ENCODE results near the gene IL12B. TPM values are rescaled to one million over a fixed set of nuclear protein-coding genes. Genes with fewer than 3 reads are reported as not detected.
A peak's percentile ranks its signal among the peaks of the same experiment; 100 is the strongest.
"Not testable (repeated sequence)": the region's sequence is repeated elsewhere in the genome, so short reads cannot be mapped to it uniquely, and the experiment has no call there.

Gene IL12B
- total RNA-seq, 1 experiment from 2014 or later = not detected

DNA sequence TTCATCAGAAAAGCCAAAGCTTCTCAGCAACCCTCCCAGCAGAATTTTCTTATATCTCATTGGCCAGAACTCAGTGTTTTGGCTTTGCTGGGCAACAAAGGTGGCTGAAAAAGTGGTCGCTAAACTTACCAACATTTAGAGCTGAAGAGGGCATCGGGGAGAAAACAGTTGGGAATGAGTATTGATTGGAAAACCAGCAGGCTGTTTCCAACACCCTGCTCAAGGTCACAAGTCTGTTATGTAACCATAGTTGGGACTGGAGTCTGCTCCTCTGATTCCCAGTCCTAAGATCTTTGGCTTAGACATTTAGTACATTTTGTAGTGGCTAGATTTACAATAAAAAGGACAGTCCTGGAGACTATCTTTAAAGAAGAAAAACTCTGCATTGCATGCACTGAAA is 17.1 kb downstream of the IL12B start:
- DNase-seq = no peak
- no peaks in the 10 kb centered on the region for H3K27me3 ChIP-seq
- no peaks in the 10 kb centered on the region for H3K9me3 ChIP-seq
- H3K36me3 ChIP-seq = no peaks in the 10 kb centered on the region
- H3K4me3 ChIP-seq = no peak overlapping the region

DNA sequence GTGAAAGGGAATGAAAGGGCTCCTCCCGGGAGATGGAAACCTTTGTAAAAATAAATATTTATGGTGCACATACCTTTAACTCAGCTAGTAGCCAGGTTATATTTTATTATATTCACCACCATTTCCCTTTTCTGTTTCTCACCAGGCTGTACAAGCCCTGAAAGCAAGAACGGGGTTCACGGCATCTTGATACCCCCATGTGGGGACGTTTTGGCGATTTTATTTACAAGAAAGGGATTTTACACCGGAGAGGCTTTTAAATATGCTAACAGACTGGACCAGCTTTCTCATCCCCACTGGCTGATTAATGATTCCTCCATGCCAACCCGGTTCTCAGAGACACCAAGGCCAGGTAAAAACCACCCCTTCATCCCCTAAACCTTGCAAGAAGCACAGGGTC is 19.2 kb downstream of the IL12B start:
- Histone ChIP-seq H3K27me3 (no peaks in the 10 kb centered on the region), H3K4me3 (no peak overlapping the region), H3K36me3 (no peaks in the 10 kb centered on the region), H3K9me3 (no peaks in the 10 kb centered on the region)
- DNase-seq = no peak

DNA sequence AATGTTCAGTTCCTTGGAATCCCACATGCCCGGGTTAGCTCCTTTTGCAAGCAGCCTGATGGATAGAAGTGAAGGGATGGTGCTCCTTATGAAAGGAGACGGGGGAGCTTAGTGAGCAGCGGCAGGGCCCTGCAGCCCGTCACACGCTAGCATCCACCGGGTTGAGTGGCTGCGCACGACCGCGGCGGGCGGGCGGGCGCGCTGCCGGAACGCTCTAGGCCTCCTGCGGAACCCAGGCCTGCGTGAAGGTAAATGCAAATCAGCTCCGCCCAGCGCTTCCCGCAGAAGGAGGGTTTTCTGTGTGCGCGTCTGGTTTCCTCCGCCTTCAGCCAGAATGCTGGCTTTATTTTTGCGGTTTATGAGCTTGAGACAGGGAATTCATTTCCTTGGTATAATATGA is 19.8 kb downstream of the IL12B start:
- Histone ChIP-seq H3K9me3 (no peaks in the 10 kb centered on the region), H3K27me3 (no peaks in the 10 kb centered on the region), H3K36me3 (no peaks in the 10 kb centered on the region), H3K4me3 (no peak overlapping the region)
- DNase-seq = no peak

DNA sequence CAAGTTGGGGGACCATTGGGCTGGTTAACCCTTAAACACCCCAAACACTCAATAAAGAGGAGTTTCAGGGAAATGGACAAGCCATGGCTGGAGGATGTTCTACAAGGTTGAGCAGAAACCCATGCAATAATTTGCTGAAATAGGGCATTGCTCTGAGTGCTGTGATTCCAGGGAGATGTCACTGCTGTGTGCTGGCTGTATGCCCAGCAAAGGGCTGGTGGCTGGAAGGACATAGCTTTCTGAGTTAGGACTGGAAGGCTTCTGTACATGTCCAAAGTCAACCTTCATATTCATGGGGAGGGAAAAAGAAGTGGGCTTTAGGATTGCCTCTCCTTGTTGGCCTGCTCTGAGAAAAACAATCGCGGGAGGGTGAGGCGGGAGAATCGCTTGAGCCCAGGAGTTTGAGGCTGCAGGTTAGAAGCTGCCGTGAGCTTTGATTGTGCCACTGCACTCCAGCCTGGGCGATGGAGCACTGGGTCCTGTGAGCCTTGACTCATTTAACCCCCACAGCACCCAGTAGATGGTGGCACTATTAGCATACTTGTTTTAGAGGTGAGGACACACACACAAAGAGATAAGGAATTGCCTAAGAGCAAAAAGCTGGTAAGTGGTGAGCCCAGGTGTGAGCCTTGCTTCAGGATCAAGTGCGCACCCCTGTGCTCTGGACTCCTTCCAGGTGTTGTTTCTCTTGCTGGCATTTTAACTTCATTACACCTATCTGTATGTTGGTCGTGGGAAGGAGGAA is 20.4 kb downstream of the IL12B start:
- H3K4me3 ChIP-seq = no peak overlapping the region
- no peaks in the 10 kb centered on the region for H3K27me3 ChIP-seq
- H3K9me3 ChIP-seq = no peaks in the 10 kb centered on the region
- H3K36me3 ChIP-seq = no peaks in the 10 kb centered on the region
- no peak for DNase-seq

DNA sequence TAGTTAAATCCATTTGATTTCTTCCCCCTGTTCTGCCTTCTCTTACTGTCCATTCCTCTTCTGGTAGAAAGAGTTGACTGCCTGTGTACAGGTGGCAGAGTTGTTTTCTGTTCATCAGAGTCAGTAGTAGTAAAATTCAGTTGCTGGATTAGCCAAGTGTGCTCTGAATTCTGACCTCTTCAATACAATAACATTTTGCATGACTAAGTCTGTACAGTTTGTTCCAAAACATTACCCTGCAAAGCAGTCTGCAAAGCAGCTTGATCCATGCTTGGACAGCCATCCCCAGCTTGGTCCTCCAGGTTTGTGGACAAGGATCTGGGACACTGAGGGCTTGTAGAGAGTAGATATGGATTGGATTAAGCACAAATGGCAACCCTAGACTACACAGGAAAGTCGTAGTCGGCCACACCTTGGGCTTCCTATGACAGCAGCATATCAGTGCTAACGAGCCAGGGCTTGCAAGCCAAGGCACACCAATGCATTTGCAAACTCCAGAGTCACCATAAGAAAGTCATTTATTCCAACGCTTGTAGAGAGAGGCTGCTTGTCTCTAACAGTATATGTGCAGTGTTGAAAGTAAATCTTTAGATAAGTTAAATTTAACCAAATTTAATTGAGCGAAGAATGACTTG is 25.2 kb downstream of the IL12B start:
- Histone ChIP-seq H3K27me3 (no peaks in the 10 kb centered on the region), H3K36me3 (no peaks in the 10 kb centered on the region), H3K4me3 (no peak overlapping the region), H3K9me3 (peaks cover 25% of the 10 kb centered on the region)
- no peak for DNase-seq

DNA sequence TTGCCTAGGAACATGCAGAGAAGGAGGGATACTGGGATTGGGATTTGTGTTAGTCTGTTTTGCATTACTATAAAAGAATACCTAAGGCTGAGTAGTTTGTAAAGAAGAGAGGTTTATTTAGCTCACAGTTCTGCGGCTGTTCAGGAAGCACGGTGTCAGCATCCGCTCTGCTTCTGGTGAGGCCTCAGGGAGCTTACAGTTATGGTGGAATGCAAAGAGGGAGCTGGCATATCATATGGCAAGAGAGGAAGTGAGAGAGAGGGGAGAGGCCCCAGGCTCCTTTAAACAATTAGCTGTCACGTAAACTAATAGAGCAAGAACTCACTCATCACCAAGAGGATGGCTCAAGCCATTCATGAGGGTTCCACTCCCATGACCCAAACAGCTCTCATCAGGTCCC is 27.0 kb downstream of the IL12B start:
- no peak for DNase-seq
- H3K9me3 ChIP-seq = peaks cover 33% of the 10 kb centered on the region
- H3K36me3 ChIP-seq = no peaks in the 10 kb centered on the region

DNA sequence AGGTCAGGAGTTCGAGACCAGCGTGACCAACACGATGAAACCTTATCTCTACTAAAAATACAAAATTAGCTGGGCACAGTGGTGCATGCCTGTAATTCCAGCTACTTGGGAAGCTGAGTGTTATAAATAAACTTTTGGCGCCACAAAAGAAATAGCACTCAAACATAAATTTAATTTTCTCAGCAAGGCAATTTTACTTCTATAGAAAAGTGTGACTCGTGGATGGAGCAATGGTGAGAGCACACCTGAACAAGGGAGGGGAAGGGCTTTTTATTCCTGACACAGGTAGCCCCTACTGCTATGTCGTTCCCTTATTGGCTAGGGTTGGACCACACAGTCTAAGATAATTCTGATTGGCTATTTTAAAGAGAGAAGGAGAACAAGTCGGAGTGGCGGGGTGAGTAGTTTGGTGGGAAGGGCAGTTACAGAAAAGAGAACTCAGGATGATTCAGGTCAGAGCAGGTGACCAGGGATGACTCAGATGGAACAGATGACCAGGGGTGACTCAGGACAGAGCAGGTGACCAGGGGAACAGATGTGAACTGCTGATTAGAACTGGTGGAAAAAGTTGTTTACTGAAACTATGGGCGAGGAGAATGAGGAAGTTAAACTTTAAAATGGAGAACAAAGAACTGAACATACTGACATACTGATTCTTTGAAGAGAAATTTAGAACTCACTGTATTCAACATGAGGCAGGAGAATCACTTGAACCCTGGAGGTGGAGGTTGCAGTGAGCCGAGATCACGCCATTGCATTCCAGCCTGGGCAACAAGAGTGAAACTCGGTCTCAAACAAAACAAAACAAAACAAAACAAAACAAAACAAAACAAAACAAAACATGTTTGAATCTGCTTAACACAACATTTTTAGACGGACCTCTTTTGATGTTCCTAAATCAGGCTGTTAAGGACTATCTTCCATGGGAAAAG is 28.1 kb downstream of the IL12B start:
- not testable (repeated sequence) for H3K36me3 ChIP-seq, H3K27me3 ChIP-seq, DNase-seq, H3K4me3 ChIP-seq
- H3K9me3 ChIP-seq = peaks cover 38% of the 10 kb centered on the region

More for the DNA sequence above, 27.0 kb downstream of the IL12B start:
- no peak overlapping the region for H3K4me3 ChIP-seq
- H3K27me3 ChIP-seq = no peaks in the 10 kb centered on the region

DNA sequence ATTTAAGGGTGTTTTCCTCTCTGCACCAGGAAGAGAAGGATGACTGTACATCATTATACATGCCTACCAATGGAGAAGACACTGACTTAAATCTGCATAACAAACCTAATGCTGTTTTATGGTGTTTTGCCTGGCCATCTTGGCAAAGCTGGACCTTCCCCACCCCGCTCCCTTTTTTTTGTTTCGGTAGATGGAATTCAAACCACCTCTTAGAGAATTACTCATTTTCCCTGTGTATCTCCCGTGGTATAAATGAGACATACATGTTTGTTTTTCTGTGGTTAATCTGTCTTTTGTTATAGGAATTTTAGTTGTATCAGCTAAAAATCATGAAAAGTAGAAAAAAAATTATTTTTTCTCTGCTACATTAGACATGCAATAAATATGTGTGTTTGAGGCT is 28.8 kb downstream of the IL12B start:
- no peak overlapping the region for H3K4me3 ChIP-seq
- H3K27me3 ChIP-seq = no peaks in the 10 kb centered on the region
- DNase-seq = peak; percentile 28
- no peaks in the 10 kb centered on the region for H3K36me3 ChIP-seq
- peaks cover 38% of the 10 kb centered on the region for H3K9me3 ChIP-seq

DNA sequence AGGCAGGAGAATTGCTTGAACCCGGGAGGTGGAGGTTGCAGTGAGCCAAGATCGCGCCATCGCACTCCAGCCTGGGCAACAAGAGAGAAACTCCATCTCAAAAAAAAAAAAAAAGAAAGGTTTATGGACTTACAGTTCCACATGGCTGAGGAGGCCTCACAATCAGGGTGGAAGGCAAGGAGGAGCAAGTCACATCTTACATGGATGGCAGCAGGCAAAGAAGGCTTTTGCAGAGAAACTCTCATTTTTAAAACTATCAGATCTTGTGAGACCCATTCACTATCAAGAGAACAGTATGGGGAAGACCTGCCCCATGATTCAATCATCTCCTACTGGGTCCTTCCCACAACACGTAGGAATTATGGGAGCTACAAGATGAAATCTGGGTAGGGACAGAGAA is 33.0 kb downstream of the IL12B start:
- not testable (repeated sequence) for H3K27me3 ChIP-seq, DNase-seq, H3K36me3 ChIP-seq, H3K4me3 ChIP-seq
- H3K9me3 ChIP-seq = peaks cover 31% of the 10 kb centered on the region

DNA sequence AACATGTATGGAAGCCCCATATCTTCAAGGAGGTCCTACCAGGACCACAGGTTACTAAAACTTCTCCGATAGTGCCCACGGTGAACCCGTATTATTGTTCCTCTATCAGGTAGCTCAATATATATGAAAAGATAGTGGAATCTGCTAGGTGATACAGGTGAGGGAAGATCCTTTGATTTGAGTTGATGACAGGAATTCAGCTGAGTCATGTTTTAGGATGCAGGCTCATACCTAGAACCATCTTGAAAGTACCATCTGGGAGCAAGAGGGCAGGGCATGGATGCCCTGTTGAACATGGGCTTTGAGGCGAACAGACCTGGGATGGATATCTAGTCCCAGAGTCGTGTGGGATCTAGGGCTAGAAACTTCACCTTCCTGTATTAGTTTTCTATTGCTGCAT is 35.4 kb downstream of the IL12B start:
- Histone ChIP-seq H3K9me3 (peaks cover 16% of the 10 kb centered on the region), H3K36me3 (no peaks in the 10 kb centered on the region), H3K4me3 (no peak overlapping the region), H3K27me3 (no peaks in the 10 kb centered on the region)
- DNase-seq = no peak

DNA sequence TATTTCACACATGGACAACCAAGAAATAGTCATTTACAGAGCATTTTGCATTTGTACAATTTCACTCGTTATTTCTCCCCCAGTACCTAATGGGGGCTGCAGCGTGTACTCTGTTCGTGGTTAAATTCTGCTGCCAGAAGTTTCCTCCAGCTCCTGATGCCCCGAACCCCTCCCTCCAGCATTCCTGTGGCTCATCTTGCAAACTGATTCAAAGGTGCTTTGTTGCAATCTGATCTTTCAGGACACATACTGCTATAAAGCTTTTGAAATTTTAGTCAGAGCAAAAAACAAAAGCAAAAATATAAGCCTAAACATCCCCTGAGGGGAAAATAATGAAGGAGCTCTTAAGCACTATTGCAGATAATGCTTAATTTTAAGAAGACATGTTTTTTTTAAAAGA is 39.5 kb downstream of the IL12B start:
- H3K4me3 ChIP-seq = no peak overlapping the region
- H3K9me3 ChIP-seq = no peaks in the 10 kb centered on the region
- H3K27me3 ChIP-seq = no peaks in the 10 kb centered on the region
- no peak for DNase-seq
- no peaks in the 10 kb centered on the region for H3K36me3 ChIP-seq

DNA sequence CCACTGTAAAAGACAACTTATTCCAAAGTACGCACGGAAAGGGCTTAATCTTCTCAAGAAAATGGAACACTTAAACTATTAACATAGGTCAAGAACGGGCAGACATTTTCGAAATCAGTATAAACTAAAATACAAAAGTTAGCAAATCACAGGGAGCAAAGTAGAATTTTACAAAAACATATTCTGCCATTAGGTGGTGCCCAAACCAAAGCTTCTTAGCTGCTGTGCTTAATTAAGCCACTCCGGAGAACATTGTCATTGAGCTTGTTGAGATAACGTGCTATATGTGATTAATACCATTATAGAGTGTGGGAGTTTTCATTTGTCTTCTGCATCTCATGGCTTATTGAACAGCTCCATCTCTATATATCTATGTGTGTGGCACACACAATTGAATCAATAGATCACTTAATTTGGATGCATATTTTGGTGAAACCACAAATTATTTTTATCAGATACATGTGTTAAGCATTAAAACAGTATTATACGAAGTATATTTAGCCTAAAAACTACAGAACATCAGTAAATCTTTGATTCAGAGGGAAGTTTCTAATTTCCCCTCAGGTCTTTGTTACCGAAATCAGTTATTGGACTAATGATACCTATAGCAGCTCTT is 43.8 kb downstream of the IL12B start:
- H3K9me3 ChIP-seq = no peaks in the 10 kb centered on the region
- no peak for DNase-seq
- no peak overlapping the region for H3K4me3 ChIP-seq
- peaks cover 9% of the 10 kb centered on the region for H3K36me3 ChIP-seq
- no peaks in the 10 kb centered on the region for H3K27me3 ChIP-seq

DNA sequence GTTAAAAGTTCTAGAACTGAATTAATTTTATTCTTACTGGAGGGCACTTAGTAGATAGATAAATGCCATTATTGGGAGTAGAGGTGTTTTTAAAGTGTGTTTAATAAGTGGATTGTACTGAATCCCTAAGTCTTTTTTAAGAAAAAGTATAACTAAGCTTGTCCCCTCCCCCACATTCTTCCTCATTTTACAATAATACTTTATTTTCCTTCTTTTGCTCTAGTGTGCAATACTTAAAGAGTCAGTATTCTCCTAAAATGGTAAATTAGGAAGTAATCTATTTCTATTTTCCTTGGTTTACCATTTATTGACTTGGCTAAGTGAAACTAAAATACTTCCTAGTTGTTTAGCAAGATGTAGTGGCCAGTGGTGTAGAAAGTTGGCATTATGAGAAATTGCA is 55.6 kb downstream of the IL12B start:
- Histone ChIP-seq H3K27me3 (no peaks in the 10 kb centered on the region), H3K36me3 (peaks cover 60% of the 10 kb centered on the region), H3K9me3 (no peaks in the 10 kb centered on the region), H3K4me3 (no peak overlapping the region)
- DNase-seq = no peak

DNA sequence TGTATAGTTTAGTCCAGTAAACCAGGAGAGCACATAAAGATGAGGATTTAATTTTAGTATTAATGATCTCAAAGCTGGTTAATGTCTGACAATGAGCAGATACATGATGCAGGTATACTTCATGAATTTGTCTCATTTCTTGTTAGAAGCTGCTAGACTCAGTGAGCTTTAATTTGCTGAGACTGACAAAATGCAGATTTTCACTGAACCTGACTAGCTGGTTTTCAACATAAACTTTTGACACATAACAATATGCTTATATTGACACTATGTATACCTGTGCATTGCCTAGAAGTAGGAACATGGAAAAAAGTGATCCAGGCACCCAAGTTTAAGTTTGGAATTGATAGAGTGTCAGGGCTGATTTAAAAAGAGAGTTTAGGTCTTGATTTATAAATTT is 56.4 kb downstream of the IL12B start:
- H3K36me3 ChIP-seq = peaks cover 63% of the 10 kb centered on the region

DNA sequence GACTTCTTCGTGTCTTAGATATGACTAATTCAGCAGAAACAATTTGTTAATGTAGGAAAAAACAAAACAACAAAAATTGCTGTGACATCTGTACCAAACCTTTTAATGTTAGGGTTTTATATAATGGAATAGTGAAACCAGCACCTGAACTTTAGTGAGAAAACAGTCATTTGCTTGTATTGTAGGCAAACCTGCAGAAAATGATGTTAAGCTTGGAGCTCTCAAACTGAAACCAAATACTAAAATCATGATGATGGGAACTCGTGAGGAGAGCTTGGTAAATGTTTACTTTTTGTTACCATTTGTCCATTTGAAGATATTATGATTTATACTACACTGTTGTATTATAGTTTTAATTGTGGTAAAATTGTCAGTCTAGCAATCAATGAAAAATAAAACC is 60.6 kb downstream of the IL12B start:
- H3K4me3 ChIP-seq = no peak overlapping the region
- H3K27me3 ChIP-seq = no peaks in the 10 kb centered on the region
- peaks cover 36% of the 10 kb centered on the region for H3K36me3 ChIP-seq
- no peaks in the 10 kb centered on the region for H3K9me3 ChIP-seq
- DNase-seq = no peak

More for the DNA sequence above, 56.4 kb downstream of the IL12B start:
- DNase-seq = no peak
- H3K4me3 ChIP-seq = no peak overlapping the region
- H3K27me3 ChIP-seq = no peaks in the 10 kb centered on the region
- no peaks in the 10 kb centered on the region for H3K9me3 ChIP-seq

DNA sequence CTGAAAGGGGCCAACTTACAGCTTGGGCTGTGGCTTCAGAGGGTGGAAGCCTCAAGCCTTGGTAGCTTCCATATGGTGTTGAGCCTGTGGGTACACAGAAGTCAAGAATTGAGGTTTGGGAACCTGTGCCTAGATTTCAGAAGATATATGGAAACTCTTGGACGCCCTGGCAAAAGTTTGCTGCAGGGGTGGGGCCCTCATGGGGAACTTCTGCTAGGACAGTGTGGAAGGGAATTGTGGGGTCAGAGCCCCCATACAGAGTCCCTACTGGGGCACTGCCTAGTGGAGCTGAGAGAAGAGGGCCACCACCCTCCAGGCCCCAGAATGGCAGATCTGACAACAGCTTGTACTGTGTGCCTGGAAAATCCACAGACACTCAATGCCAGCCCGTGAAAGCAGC is 63.5 kb downstream of the IL12B start:
- not testable (repeated sequence) for H3K27me3 ChIP-seq, H3K4me3 ChIP-seq, DNase-seq, H3K9me3 ChIP-seq
- peaks cover 16% of the 10 kb centered on the region for H3K36me3 ChIP-seq

All from MG63 (cell line).